Sigmoid colon (tissue), 4 donors: ENCODE results near the gene CES3.

Source experiments
- CTCF ChIP-seq, 4 experiments: fragments of 450-650 bp in 3 of 4; fragments of 200-600 bp in 1 of 4; IDR thresholded peaks; one replicate each; pipeline ENCODE4 v1.5.1; 2016 to 2019; ENCODE audit warnings: antibody characterized with exemption in 4 of 4, mild to moderate bottlenecking in 3 of 4, moderate library complexity in 2 of 4
- EP300 ChIP-seq, 4 donors: sonication (generic); formaldehyde crosslinking; IDR thresholded peaks; one replicate each; pipeline ENCODE4 v1.6.1; 2017; ENCODE audit warnings: antibody characterized with exemption in 4 of 4
- POLR2A ChIP-seq, 2 donors: fragments of 450-650 bp; IDR thresholded peaks; one replicate each; pipeline ENCODE4 v1.6.1; 2016; ENCODE audit warnings: antibody characterized with exemption in 2 of 2, mild to moderate bottlenecking in 2 of 2, moderate library complexity in 2 of 2
- POLR2AphosphoS5 ChIP-seq, 4 donors: sonication (generic); formaldehyde crosslinking; IDR thresholded peaks; one replicate each; pipeline ENCODE4 v1.6.1; 2017; ENCODE audit warnings: antibody characterized with exemption in 4 of 4

- no peak for TF ChIP-seq CTCF (IDR thresholded peaks at IDR 0.05)
- no peak for TF ChIP-seq POLR2A (IDR thresholded peaks at IDR 0.05)
- no peak for TF ChIP-seq POLR2AphosphoS5 (IDR thresholded peaks at IDR 0.05)
- TF ChIP-seq EP300 (IDR thresholded peaks at IDR 0.05) = no peak
These were observed 40.0 kb upstream of the CES3 start for GRCh38 chr16:66920924-66921680.
